Omental fat pad (tissue), 4 donors: Measurements from ENCODE around the gene DNAH10. TPM values are rescaled to one million over a fixed set of nuclear protein-coding genes. Genes with fewer than 3 reads are reported as not detected.

Source experiments
- ATAC-seq: fragments of 150-250 bp; one replicate; pipeline ENCODE4 v1.9.1; 2016; ENCODE audit warnings: mild to moderate bottlenecking, moderate library complexity; ENCODE audit not compliant: low FRiP score
- DNase-seq: peaks from one replicate; pipeline ENCODE4 v3.0.0-alpha.2; 2019; ENCODE audit warnings: low spot score
- total RNA-seq, 4 donors: library from RNA; depleted of rRNA; stranded (reverse); fragments of >200 nt; gene quantifications; one replicate each; pipeline ENCODE4 v1.1.0, GENCODE V29; 2016
- TF ChIP-seq, protein P1 (sequence below), 3 donors: fragments of 450-650 bp; IDR thresholded peaks; one replicate each; pipeline ENCODE4 v1.5.1; 2016 to 2017; ENCODE audit warnings: antibody characterized with exemption in 3 of 3, mild to moderate bottlenecking in 3 of 3, moderate library complexity in 2 of 3

The DNAH10 gene
- total RNA-seq, 4 donors from 2014 or later = 0.06 to 2.3 (median 0.48) TPM; not detected in 1

DNA sequence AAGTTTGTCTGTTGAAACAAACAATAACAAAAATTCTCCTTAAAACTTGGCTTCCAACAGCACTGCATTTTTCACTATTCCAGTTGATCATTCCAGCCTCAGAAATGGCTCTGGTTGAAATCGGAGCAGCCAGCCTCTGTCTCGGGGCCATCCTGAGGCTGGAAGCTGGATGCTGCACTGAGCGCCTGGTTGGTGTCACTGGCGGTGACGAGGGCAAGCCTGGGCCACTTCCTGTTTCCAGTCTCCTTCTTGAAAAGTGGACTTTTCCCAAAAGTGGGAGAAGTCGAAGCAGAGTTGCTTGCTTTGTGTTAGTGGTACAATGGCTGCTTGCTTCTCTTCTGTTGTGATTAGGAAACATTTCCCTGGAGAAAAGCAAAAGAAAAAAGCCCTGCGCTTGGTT is 161.8 kb downstream of the DNAH10 start:
- ATAC-seq = no peak

DNA sequence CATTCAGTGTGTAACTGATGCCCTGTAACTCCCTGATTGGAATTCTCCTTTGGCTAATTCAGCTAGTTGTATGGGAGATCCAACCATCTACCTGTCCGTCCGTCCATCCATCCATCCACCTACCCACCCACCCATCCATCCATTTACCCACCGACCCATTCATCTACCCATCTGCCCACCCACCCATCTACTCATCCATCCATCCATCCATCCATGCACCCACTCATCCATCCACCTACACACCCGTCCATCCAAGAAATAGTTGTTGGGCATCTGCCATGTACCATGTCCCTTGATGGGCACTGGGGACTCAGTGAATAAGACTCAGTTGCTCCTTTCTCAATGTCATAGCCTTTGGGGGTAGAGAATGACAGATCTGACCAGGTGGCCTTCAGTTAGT is 162.4 kb downstream of the DNAH10 start:
- ATAC-seq (no peak), DNase-seq (no peak)
- TF ChIP-seq, protein P1, sequence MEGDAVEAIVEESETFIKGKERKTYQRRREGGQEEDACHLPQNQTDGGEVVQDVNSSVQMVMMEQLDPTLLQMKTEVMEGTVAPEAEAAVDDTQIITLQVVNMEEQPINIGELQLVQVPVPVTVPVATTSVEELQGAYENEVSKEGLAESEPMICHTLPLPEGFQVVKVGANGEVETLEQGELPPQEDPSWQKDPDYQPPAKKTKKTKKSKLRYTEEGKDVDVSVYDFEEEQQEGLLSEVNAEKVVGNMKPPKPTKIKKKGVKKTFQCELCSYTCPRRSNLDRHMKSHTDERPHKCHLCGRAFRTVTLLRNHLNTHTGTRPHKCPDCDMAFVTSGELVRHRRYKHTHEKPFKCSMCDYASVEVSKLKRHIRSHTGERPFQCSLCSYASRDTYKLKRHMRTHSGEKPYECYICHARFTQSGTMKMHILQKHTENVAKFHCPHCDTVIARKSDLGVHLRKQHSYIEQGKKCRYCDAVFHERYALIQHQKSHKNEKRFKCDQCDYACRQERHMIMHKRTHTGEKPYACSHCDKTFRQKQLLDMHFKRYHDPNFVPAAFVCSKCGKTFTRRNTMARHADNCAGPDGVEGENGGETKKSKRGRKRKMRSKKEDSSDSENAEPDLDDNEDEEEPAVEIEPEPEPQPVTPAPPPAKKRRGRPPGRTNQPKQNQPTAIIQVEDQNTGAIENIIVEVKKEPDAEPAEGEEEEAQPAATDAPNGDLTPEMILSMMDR (IDR thresholded peaks at IDR 0.05) = no peak

More for the DNA sequence above, 161.8 kb downstream of the DNAH10 start:
- no peak for DNase-seq
- TF ChIP-seq, protein P1 (IDR thresholded peaks at IDR 0.05) = no peak

GRCh38 chr12:123928274-123928865 is 166.3 kb downstream of the DNAH10 start:
- DNase-seq (no peak), ATAC-seq (no peak)
- TF ChIP-seq, protein P1 (IDR thresholded peaks at IDR 0.05) = no peak

GRCh38 chr12:123928897-123929296 is 166.8 kb downstream of the DNAH10 start:
- DNase-seq = no peak
- TF ChIP-seq, protein P1 (IDR thresholded peaks at IDR 0.05) = no peak
- ATAC-seq = no peak

- no peak for ATAC-seq
- TF ChIP-seq, protein P1 (IDR thresholded peaks at IDR 0.05) = no peak
- no peak for DNase-seq
Observed at GRCh38 chr12:123929946-123930583, 168.0 kb downstream of the DNAH10 start.

DNA sequence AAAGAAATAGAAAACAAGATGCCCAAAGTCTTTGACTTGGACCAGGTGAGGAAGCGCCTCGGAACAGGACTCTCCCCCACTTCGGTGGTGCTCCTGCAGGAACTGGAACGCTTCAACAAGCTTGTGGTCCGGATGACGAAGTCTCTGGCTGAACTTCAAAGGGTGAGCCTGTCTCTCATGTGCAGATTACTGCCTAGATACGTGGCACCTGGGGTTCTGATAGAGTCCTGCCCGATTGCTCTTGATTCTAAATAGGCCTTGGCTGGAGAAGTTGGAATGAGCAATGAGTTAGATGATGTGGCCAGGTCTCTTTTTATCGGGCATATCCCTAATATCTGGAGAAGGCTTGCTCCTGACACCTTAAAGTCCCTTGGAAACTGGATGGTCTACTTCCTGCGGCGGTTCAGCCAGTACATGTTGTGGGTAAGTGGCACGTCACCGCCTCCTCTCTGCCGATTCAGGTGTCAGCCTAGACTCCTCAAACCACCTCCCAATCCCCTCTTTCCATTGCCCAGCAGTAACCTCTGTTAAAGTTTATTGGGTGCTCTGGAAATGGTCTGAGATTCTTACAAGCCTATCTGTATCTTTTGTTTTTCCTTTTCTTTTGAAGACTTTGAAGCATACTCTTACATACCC is 169.7 kb downstream of the DNAH10 start:
- TF ChIP-seq, protein P1 (IDR thresholded peaks at IDR 0.05) = no peak
- no peak for DNase-seq
- no peak for ATAC-seq
